ENCODE data around the gene RALY.

GRCh38 chr20:34108616-34109174 is 115.0 kb downstream of the RALY start:
- TF ChIP-seq ZNF274 (IDR thresholded peaks at IDR 0.05; ENCODE audit: low read depth, low read length) (no peak), SUZ12 (IDR thresholded peaks at IDR 0.05; ENCODE audit: extremely low read depth, insufficient read depth, insufficient read length) (no peak)
